Coronary artery (tissue), 2 donors: Measurements from ENCODE around the gene SMLR1.

Experiments used
- DNase-seq: peaks from one replicate; pipeline ENCODE4 v3.0.0-alpha.2; 2017; ENCODE audit warnings: low spot score
- H3K27ac ChIP-seq, 2 donors: fragments of 200-600 bp; sonication (generic); one replicate each; pipeline ENCODE4 v1.5.1; 2016 to 2019
- H3K4me3 ChIP-seq: fragments of 200-600 bp; sonication (generic); 2 replicates; pipeline ENCODE4 v1.5.1; 2016; ENCODE audit warnings: mild to moderate bottlenecking, moderate library complexity
- CTCF ChIP-seq: fragments of 200-600 bp; sonication (generic); IDR thresholded peaks from one replicate; pipeline ENCODE4 v1.5.1; 2019; ENCODE audit warnings: antibody characterized with exemption

SMLR1 gene

GRCh38 chr6:130810307-130811030, 16.7 kb upstream of the SMLR1 start:
- no peak for DNase-seq
- no peak overlapping the region for H3K27ac ChIP-seq
- H3K4me3 ChIP-seq: no peak overlapping the region
- no peak for TF ChIP-seq CTCF

GRCh38 chr6:130811932-130812331, 15.3 kb upstream of the SMLR1 start:
- TF ChIP-seq CTCF: no peak
- no peak overlapping the region for H3K4me3 ChIP-seq
- no peak overlapping the region for H3K27ac ChIP-seq
- DNase-seq: no peak

- Histone ChIP-seq H3K27ac (no peak overlapping the region), H3K4me3 (no peak overlapping the region)
- DNase-seq: no peak
- TF ChIP-seq CTCF: no peak
Measured at GRCh38 chr6:130814506-130814905, 12.7 kb upstream of the SMLR1 start.

- no peak overlapping the region for H3K27ac ChIP-seq
- H3K4me3 ChIP-seq: no peak overlapping the region
- no peak for TF ChIP-seq CTCF
- no peak for DNase-seq
Measured at GRCh38 chr6:130815200-130816071, 11.8 kb upstream of the SMLR1 start.

- no peak for TF ChIP-seq CTCF
- H3K4me3 ChIP-seq: no peak overlapping the region
Measured at GRCh38 chr6:130822736-130823135, 4.5 kb upstream of the SMLR1 start.

GRCh38 chr6:130824978-130825694, 2.1 kb upstream of the SMLR1 start:
- no peak for DNase-seq
- TF ChIP-seq CTCF: no peak
- Histone ChIP-seq H3K27ac (no peak overlapping the region), H3K4me3 (no peak overlapping the region)

More at GRCh38 chr6:130822736-130823135, 4.5 kb upstream of the SMLR1 start:
- H3K27ac ChIP-seq: no peak overlapping the region
- DNase-seq: no peak
